ENCODE results near the gene GREB1.

DNA sequence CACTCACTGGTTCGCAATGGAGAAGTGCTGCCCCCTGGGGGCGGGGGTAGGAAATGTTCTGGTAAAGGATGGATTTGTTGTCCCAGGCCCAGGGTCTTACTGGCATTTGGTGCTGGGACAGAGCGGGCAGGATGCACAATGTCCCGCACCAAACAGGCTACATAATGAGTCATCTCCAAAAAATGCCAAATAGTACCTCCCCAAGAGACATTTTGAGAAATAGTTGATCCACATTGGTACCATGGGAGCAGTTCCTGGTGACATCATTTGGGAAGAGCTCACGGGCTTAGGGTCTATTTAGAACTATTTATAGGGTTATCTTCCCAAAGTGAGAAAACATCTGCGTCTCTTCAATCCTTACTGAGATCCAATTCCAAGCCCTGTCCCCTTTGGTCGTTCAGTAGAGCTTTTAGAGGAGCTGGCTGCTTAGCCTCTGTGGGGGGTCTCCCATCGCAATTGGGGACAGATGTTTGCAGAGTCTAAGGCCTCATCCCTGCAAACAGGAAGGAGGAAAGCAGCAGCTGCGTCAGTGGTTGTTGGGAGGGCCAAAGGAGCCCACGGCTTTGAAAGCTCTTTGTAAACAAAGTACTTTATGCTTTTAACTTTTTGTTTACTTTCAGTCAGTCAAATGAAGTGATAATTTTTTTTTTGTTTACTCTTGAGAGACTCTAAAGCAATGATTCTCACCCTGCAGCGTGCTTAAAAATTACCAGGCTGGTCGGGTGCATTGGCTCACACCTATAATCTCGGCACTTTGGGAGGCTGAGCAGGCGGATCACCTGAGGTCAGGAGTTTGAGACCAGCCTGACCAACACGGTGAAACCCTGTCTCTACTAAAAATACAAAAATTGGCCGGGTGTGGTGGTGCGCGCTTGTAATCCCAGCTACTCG, 49.3 kb downstream of the GREB1 start:
- TF ChIP-seq, protein P1, sequence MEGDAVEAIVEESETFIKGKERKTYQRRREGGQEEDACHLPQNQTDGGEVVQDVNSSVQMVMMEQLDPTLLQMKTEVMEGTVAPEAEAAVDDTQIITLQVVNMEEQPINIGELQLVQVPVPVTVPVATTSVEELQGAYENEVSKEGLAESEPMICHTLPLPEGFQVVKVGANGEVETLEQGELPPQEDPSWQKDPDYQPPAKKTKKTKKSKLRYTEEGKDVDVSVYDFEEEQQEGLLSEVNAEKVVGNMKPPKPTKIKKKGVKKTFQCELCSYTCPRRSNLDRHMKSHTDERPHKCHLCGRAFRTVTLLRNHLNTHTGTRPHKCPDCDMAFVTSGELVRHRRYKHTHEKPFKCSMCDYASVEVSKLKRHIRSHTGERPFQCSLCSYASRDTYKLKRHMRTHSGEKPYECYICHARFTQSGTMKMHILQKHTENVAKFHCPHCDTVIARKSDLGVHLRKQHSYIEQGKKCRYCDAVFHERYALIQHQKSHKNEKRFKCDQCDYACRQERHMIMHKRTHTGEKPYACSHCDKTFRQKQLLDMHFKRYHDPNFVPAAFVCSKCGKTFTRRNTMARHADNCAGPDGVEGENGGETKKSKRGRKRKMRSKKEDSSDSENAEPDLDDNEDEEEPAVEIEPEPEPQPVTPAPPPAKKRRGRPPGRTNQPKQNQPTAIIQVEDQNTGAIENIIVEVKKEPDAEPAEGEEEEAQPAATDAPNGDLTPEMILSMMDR (conservative IDR thresholded peaks at IDR 0.05), result peak; percentile 97
- no peak for TF ChIP-seq EZH2 (IDR thresholded peaks at IDR 0.05; ENCODE audit: low read depth)
